AG08395 (cell line): ENCODE data around the gene HMX3.
A peak's percentile ranks its signal among the peaks of the same experiment; 100 is the strongest.

Source experiments
- DNase-seq: peaks from one replicate; pipeline ENCODE4 v3.0.0; 2012; ENCODE audit warnings: mixed read lengths, low spot score

The HMX3 gene

GRCh38 chr10:123135415-123136141 lies at the start of gene HMX3:
TSS of gene HMX3 (plus strand) at chr10:123135970. CDS start at chr10:123136051, 81 bp downstream.
- no peak for DNase-seq

GRCh38 chr10:123086281-123086680 lies 49.5 kb upstream of the HMX3 start:
- DNase-seq, result no peak

GRCh38 chr10:123087348-123087747 lies 48.4 kb upstream of the HMX3 start:
- no peak for DNase-seq

- DNase-seq, result no peak
Observed at GRCh38 chr10:123087786-123088185, 48.0 kb upstream of the HMX3 start.

GRCh38 chr10:123092635-123093414 lies 42.9 kb upstream of the HMX3 start:
- DNase-seq, result no peak

- no peak for DNase-seq
Observed at GRCh38 chr10:123093489-123093888, 42.3 kb upstream of the HMX3 start.

GRCh38 chr10:123096452-123096851 lies 39.3 kb upstream of the HMX3 start:
- no peak for DNase-seq

- DNase-seq, result no peak
Observed at GRCh38 chr10:123097039-123097438, 38.7 kb upstream of the HMX3 start.

- no peak for DNase-seq
Observed at GRCh38 chr10:123100030-123100762, 35.6 kb upstream of the HMX3 start.

GRCh38 chr10:123101872-123102271 lies 33.9 kb upstream of the HMX3 start:
- no peak for DNase-seq

GRCh38 chr10:123102673-123103072 lies 33.1 kb upstream of the HMX3 start:
- no peak for DNase-seq

GRCh38 chr10:123103944-123104343 lies 31.8 kb upstream of the HMX3 start:
- DNase-seq, result no peak

GRCh38 chr10:123109466-123109865 lies 26.3 kb upstream of the HMX3 start:
- DNase-seq, result no peak

- no peak for DNase-seq
Observed at GRCh38 chr10:123117644-123118417, 17.9 kb upstream of the HMX3 start.

- DNase-seq, result no peak
Observed at GRCh38 chr10:123119081-123119480, 16.7 kb upstream of the HMX3 start.

GRCh38 chr10:123126246-123126645 lies 9.5 kb upstream of the HMX3 start:
- DNase-seq, result no peak

GRCh38 chr10:123129618-123130271 lies 6.0 kb upstream of the HMX3 start:
- DNase-seq, result no peak

- DNase-seq, result peak; percentile 90
Observed at GRCh38 chr10:123132576-123133477, 2.9 kb upstream of the HMX3 start.

GRCh38 chr10:123133541-123134342 lies 2.0 kb upstream of the HMX3 start:
- no peak for DNase-seq
